Iris pigment epithelial cell (primary cell): ENCODE data around the gene ANG.

Source experiments
- DNase-seq: peaks from one replicate; pipeline ENCODE4 v3.0.0-alpha.2; 2011; ENCODE audit warnings: low read depth

The ANG gene

GRCh38 chr14:20676072-20676471, 12.5 kb upstream of the ANG start:
- DNase-seq = no peak

GRCh38 chr14:20679907-20680306, 8.7 kb upstream of the ANG start:
- peak; percentile 22 for DNase-seq

GRCh38 chr14:20680363-20680762, 8.2 kb upstream of the ANG start:
- DNase-seq = no peak

- DNase-seq = no peak
Measured at GRCh38 chr14:20680843-20681347, 7.7 kb upstream of the ANG start.

GRCh38 chr14:20681348-20682126, 7.0 kb upstream of the ANG start:
- peak; percentile 90 for DNase-seq

GRCh38 chr14:20682127-20682434, 6.5 kb upstream of the ANG start:
- DNase-seq = no peak

- DNase-seq = peak; percentile 94
Measured at GRCh38 chr14:20682435-20683124, 6.0 kb upstream of the ANG start.

GRCh38 chr14:20683125-20683890, 5.3 kb upstream of the ANG start:
- DNase-seq = peak; percentile 93

- DNase-seq = peak; percentile 94
Measured at GRCh38 chr14:20683891-20684661, 4.5 kb upstream of the ANG start, which contains the start of gene RNASE4. TSS of gene RNASE4 (plus strand) at chr14:20684560. CDS start at chr14:20699372, 14,812 bp downstream.

GRCh38 chr14:20684662-20685456, 3.7 kb upstream of the ANG start:
- peak; percentile 62 for DNase-seq

GRCh38 chr14:20686386-20687143, 2.0 kb upstream of the ANG start:
- DNase-seq = no peak

GRCh38 chr14:20687362-20688166, 1.0 kb upstream of the ANG start:
- DNase-seq = no peak

GRCh38 chr14:20690848-20691640, 2.5 kb downstream of the ANG start:
- peak; percentile 72 for DNase-seq

- DNase-seq = no peak
Measured at GRCh38 chr14:20692116-20692751, 3.7 kb downstream of the ANG start.

- no peak for DNase-seq
Measured at GRCh38 chr14:20696764-20697163, 8.2 kb downstream of the ANG start.

- peak; percentile 68 for DNase-seq
Measured at GRCh38 chr14:20697273-20698017, 8.9 kb downstream of the ANG start.

- no peak for DNase-seq
Measured at GRCh38 chr14:20698018-20698329, 9.4 kb downstream of the ANG start.

- no peak for DNase-seq
Measured at GRCh38 chr14:20698934-20699333, 10.4 kb downstream of the ANG start.
